Esophagus muscularis mucosa (tissue), 4 donors: ENCODE results near the gene GRIK3. TPM values are rescaled to one million over a fixed set of nuclear protein-coding genes. Genes with fewer than 3 reads are reported as not detected.

Experiments used
- DNase-seq: peaks from one replicate; pipeline ENCODE4 v3.0.0-alpha.2; 2017; ENCODE audit errors: extremely low spot score
- H3K27ac ChIP-seq, 4 donors: fragments of 200-600 bp; sonication (generic); replicated peaks in 1 of 4; 1 replicate in 3 of 4; 2 replicates in 1 of 4; pipeline ENCODE4 v1.5.1; 2016 to 2019; ENCODE audit warnings: mild to moderate bottlenecking in 1 of 4
- H3K27me3 ChIP-seq, 4 donors: fragments of 200-600 bp; sonication (generic); one replicate each; pipeline versions ENCODE4 v1.5.1 to v1.6.0; 2016 to 2019
- H3K36me3 ChIP-seq, 4 donors: fragments of 200-600 bp; sonication (generic); one replicate each; pipeline ENCODE4 v1.5.1; 2016 to 2019
- H3K4me1 ChIP-seq, 4 donors: fragments of 200-600 bp; sonication (generic); one replicate each; pipeline ENCODE4 v1.5.1; 2016 to 2019
- H3K4me3 ChIP-seq, 4 donors: fragments of 200-600 bp; sonication (generic); 1 replicate in 2 of 4; 2 replicates in 2 of 4; pipeline ENCODE4 v1.5.1; 2016 to 2019; ENCODE audit warnings: mild to moderate bottlenecking in 4 of 4, moderate library complexity in 1 of 4
- H3K9me3 ChIP-seq, 4 donors: fragments of 200-600 bp; sonication (generic); 1 replicate in 3 of 4; 2 replicates in 1 of 4; pipeline ENCODE4 v1.5.1; 2016 to 2019
- EP300 ChIP-seq: sonication (generic); formaldehyde crosslinking; IDR thresholded peaks from one replicate; pipeline ENCODE4 v1.6.1; 2017; ENCODE audit warnings: antibody characterized with exemption
- POLR2A ChIP-seq: fragments of 450-650 bp; IDR thresholded peaks from one replicate; pipeline ENCODE4 v1.6.1; 2017; ENCODE audit warnings: antibody characterized with exemption, moderate library complexity, mild to moderate bottlenecking, low read depth
- POLR2AphosphoS5 ChIP-seq, 2 donors: sonication (generic); formaldehyde crosslinking; IDR thresholded peaks; one replicate each; pipeline ENCODE4 v1.6.1; 2017; ENCODE audit warnings: antibody characterized with exemption in 2 of 2
- WGBS: methylation state at CpG from one replicate; pipeline ENCODE4 v1.1.5; 2018; 5-methylcytosine and 5-hydroxymethylcytosine counted together
- intact Hi-C: fragments of 100-400 bp; cut with DNase I; formaldehyde crosslinking; loops from one replicate; pipeline ENCODE4 v1.15.1; 2023
- total RNA-seq, 4 donors: library from RNA; depleted of rRNA; stranded (reverse); fragments of >200 nt; gene quantifications; one replicate each; pipeline versions ENCODE4 v1.1.0 to v1.2.1, GENCODE V29; 2016
- TF ChIP-seq, protein P1 (sequence below), 3 experiments: fragments of 200-600 bp in 2 of 3; fragments of 450-650 bp in 1 of 3; sonication (generic) in 2 of 3; IDR thresholded peaks; one replicate each; pipeline ENCODE4 v1.5.1; 2017 to 2019; ENCODE audit warnings: antibody characterized with exemption in 3 of 3, mild to moderate bottlenecking in 2 of 3, moderate library complexity in 1 of 3

GRIK3 gene
- total RNA-seq, 4 donors from 2014 or later, result 5.3 to 7.9 (median 6.6) TPM

DNA sequence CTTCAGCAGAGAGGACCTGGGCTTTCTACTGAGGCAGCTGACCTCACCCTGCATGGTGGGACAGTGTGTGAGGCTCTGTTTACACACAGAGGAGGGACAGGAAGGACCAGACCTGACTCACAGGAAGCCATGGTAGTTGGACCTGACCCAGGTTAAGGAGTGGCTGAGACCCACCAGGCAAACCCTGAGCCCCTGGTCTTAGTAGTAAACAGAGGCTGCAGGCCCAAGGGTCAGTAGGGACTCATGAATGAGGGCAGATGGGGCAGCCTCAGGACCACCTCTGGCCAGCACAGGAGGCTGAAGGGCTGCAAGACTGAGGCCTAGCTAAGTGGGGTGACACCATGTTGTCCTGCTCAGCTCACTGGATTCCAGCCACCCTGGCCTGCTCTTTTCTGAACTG is 273.2 kb downstream of the GRIK3 start:
- H3K36me3 ChIP-seq, result no peaks in the 10 kb centered on the region
- DNase-seq, result no peak
- TF ChIP-seq POLR2A, result no peak
- TF ChIP-seq EP300, result no peak
- TF ChIP-seq, protein P1, sequence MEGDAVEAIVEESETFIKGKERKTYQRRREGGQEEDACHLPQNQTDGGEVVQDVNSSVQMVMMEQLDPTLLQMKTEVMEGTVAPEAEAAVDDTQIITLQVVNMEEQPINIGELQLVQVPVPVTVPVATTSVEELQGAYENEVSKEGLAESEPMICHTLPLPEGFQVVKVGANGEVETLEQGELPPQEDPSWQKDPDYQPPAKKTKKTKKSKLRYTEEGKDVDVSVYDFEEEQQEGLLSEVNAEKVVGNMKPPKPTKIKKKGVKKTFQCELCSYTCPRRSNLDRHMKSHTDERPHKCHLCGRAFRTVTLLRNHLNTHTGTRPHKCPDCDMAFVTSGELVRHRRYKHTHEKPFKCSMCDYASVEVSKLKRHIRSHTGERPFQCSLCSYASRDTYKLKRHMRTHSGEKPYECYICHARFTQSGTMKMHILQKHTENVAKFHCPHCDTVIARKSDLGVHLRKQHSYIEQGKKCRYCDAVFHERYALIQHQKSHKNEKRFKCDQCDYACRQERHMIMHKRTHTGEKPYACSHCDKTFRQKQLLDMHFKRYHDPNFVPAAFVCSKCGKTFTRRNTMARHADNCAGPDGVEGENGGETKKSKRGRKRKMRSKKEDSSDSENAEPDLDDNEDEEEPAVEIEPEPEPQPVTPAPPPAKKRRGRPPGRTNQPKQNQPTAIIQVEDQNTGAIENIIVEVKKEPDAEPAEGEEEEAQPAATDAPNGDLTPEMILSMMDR (IDR thresholded peaks at IDR 0.05), result no peak
- no peak for TF ChIP-seq POLR2AphosphoS5 (IDR thresholded peaks at IDR 0.05)
- H3K9me3 ChIP-seq, result peaks cover 0 to 12% (median 5%) of the 10 kb centered on the region in 4 donors
- no peak overlapping the region for H3K4me3 ChIP-seq
- intact Hi-C loops, result no loop called here
- peaks cover 0 to 35% (median 0%) of the 10 kb centered on the region in 4 donors for H3K27me3 ChIP-seq
- no peak overlapping the region for H3K27ac ChIP-seq
- no peaks in the 10 kb centered on the region for H3K4me1 ChIP-seq

DNA sequence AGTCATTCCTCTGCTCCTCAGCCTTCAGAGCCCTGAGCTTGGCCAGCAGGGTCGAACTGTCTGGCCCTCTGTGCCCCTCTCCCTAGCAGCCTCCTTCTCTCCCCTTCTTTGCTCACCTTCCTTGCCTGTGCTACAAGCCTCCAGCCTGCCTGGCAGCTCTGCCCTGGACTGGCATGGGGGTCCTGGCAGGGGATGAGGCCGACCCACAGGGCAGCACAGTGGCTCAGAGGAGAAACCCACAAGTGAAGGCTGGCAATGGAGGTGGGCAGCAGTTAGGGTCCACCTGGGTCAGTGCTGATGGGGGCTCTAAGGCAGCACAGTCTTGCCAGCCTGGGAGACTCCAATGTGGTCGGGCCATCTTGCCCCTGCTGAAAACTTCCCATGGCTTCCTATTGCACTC is 274.2 kb downstream of the GRIK3 start:
- no peak for TF ChIP-seq POLR2AphosphoS5 (IDR thresholded peaks at IDR 0.05)
- TF ChIP-seq, protein P1 (IDR thresholded peaks at IDR 0.05), result no peak
- no peak for TF ChIP-seq POLR2A
- TF ChIP-seq EP300, result no peak
- 60% methylated on average over 2 of the region's 3 CpGs for WGBS

DNA sequence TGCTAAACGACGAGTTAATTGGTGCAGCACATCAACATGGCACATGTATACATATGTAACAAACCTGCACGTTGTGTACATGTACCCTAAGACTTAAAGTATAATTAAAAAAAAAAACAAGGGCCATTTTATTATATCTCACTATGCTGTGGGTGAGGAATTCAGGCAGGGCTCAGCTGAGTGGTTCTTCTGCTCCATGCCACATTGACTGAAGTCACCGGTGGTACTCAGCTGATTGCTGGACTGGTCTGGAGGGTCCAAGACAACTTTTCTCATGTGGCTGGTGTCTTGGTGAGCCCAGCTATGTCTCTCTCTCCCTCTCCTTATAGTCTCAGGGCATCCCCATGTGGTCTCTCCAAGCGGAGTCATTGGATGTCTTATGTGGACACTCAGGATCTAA is 275.0 kb downstream of the GRIK3 start:
- H3K27me3 ChIP-seq, result peaks cover 0 to 47% (median 0%) of the 10 kb centered on the region in 4 donors
- no peak overlapping the region for H3K27ac ChIP-seq
- TF ChIP-seq, protein P1 (IDR thresholded peaks at IDR 0.05), result no peak
- TF ChIP-seq POLR2A (no peak), POLR2AphosphoS5 (IDR thresholded peaks at IDR 0.05) (no peak), EP300 (no peak)
- no peaks in the 10 kb centered on the region for H3K4me1 ChIP-seq
- no peaks in the 10 kb centered on the region for H3K36me3 ChIP-seq
- WGBS, result 93% methylated on average over 5 of the region's 5 CpGs
- H3K4me3 ChIP-seq, result no peak overlapping the region
- intact Hi-C loops, result no loop called here
- peaks cover 0 to 12% (median 5%) of the 10 kb centered on the region in 4 donors for H3K9me3 ChIP-seq
- DNase-seq, result no peak

More for the DNA sequence above, 274.2 kb downstream of the GRIK3 start:
- Histone ChIP-seq H3K36me3 (no peaks in the 10 kb centered on the region), H3K9me3 (peaks cover 0 to 12% (median 5%) of the 10 kb centered on the region in 4 donors), H3K27ac (no peak overlapping the region), H3K4me3 (no peak overlapping the region), H3K27me3 (peaks cover 0 to 43% (median 0%) of the 10 kb centered on the region in 4 donors), H3K4me1 (no peaks in the 10 kb centered on the region)
- intact Hi-C loops, result no loop called here
- no peak for DNase-seq

DNA sequence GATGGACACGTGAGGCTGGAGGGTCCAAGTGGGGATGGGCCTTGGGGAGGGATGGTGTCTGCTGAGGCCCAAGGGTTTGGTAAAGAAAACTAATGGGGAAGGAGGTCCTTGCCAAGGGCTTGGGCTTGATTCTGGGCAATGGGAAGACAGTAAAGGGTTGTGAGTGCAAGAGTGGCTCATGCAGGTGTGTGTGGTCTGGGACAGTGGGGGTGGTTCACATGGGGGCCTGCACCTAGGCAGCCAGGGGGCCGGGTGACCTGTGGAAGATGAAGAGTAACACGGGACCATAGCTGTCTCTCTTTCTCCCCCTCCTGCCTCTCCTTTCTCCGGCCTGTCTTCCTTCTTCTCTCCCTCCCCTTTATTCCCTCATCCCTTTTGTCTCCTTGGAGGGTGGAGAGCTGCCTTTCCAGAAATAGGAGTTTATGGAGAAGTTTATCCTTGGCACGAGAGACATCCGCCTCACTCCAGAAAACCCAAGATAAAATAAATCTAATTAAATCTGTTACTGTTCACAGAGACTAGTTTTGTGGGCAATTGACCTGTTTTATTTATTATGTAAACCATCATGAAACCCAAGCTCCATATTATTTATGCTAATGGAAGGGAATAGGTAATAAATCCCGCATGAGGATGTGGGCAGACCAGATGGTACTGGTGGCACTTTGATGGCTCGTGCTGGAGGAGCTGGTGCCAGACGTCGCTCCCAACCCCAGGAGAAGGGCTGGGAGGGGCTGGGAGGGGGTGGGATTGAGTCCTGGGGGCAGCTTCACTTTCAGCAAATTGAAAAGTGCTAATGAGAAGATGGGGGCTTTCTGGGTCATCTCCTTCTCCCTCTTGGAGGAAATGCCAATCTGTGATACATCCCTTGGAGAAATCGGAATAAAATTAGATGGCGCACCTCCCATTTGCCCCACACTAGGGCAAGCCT is 278.7 kb downstream of the GRIK3 start:
- H3K4me1 ChIP-seq, result no peaks in the 10 kb centered on the region
- H3K4me3 ChIP-seq, result no peak overlapping the region
- intact Hi-C loops, result no loop called here
- H3K27me3 ChIP-seq, result peaks cover 0 to 54% (median 0%) of the 10 kb centered on the region in 4 donors
- no peaks in the 10 kb centered on the region for H3K36me3 ChIP-seq
- peaks cover 0 to 12% (median 5%) of the 10 kb centered on the region in 4 donors for H3K9me3 ChIP-seq
- TF ChIP-seq, protein P1 (IDR thresholded peaks at IDR 0.05), result no peak
- no peak for DNase-seq
- WGBS, result 71% methylated on average over 12 of the region's 12 CpGs
- no peak overlapping the region for H3K27ac ChIP-seq
